ENCODE data around the gene CAMTA1.

CAMTA1 gene

GRCh38 chr1:7477593-7477992 lies 692.3 kb downstream of the CAMTA1 start:
- no peak for DNase-seq (ENCODE audit: low read depth)

GRCh38 chr1:7478142-7478790 lies 693.0 kb downstream of the CAMTA1 start:
- no peak for DNase-seq (ENCODE audit: low read depth)

GRCh38 chr1:7478809-7479499 lies 693.7 kb downstream of the CAMTA1 start:
- DNase-seq (ENCODE audit: low read depth) = no peak

GRCh38 chr1:7479571-7479970 lies 694.3 kb downstream of the CAMTA1 start:
- DNase-seq (ENCODE audit: low read depth) = no peak

GRCh38 chr1:7481194-7481593 lies 695.9 kb downstream of the CAMTA1 start:
- no peak for DNase-seq (ENCODE audit: low read depth)

- DNase-seq (ENCODE audit: low read depth) = no peak
These were observed 696.8 kb downstream of the CAMTA1 start for GRCh38 chr1:7482077-7482476.

- no peak for DNase-seq (ENCODE audit: low read depth)
These were observed 697.7 kb downstream of the CAMTA1 start for GRCh38 chr1:7482772-7483495.

GRCh38 chr1:7483634-7484383 lies 698.6 kb downstream of the CAMTA1 start:
- DNase-seq (ENCODE audit: low read depth) = no peak

- DNase-seq (ENCODE audit: low read depth) = no peak
These were observed 700.0 kb downstream of the CAMTA1 start for GRCh38 chr1:7485086-7485780.

- DNase-seq (ENCODE audit: low read depth) = no peak
These were observed 700.6 kb downstream of the CAMTA1 start for GRCh38 chr1:7485826-7486225.

- no peak for DNase-seq (ENCODE audit: low read depth)
These were observed 702.7 kb downstream of the CAMTA1 start for GRCh38 chr1:7487766-7488474.

GRCh38 chr1:7488475-7488842 lies 703.2 kb downstream of the CAMTA1 start:
- no peak for DNase-seq (ENCODE audit: low read depth)

GRCh38 chr1:7489586-7489985 lies 704.3 kb downstream of the CAMTA1 start:
- no peak for DNase-seq (ENCODE audit: low read depth)

GRCh38 chr1:7490576-7490975 lies 705.3 kb downstream of the CAMTA1 start:
- no peak for DNase-seq (ENCODE audit: low read depth)

- DNase-seq (ENCODE audit: low read depth) = no peak
These were observed 706.0 kb downstream of the CAMTA1 start for GRCh38 chr1:7491109-7491817.

- DNase-seq (ENCODE audit: low read depth) = no peak
These were observed 706.5 kb downstream of the CAMTA1 start for GRCh38 chr1:7491818-7492173.

GRCh38 chr1:7493711-7494454 lies 708.6 kb downstream of the CAMTA1 start:
- DNase-seq (ENCODE audit: low read depth) = no peak

GRCh38 chr1:7495962-7496361 lies 710.7 kb downstream of the CAMTA1 start:
- no peak for DNase-seq (ENCODE audit: low read depth)

GRCh38 chr1:7497107-7497637 lies 711.9 kb downstream of the CAMTA1 start:
- DNase-seq (ENCODE audit: low read depth) = no peak
